HCT116 (cell line): ENCODE measurements around the gene SHROOM3. TPM values are rescaled to one million over a fixed set of nuclear protein-coding genes. Genes with fewer than 3 reads are reported as not detected.

Source experiments
- ATAC-seq: fragments of 200-7000 bp; cut with Tn5 transposase; 2 replicates; pipeline ENCODE4 v1.9.1; 2020; ENCODE audit warnings: mild to moderate bottlenecking, moderate library complexity
- BruUV-seq: library from RNA; stranded (reverse); fragments of 400-500 nt; replicated peaks from 2 replicates; lab custom pipeline; 2021; lab: Mats Ljungman, UMichigan
- CTCF ChIA-PET: fragments of 300-600 bp; sonication (Branson Sonifier 250); formaldehyde crosslinking; loops from one replicate; lab custom pipeline; 2021; ENCODE audit warnings: antibody characterized with exemption; lab: Charles Lee
- POLR2A ChIA-PET: fragments of 300-600, 350-600 bp; sonication (Branson Sonifier 250); formaldehyde crosslinking; loops from one replicate; lab custom pipeline; 2021; ENCODE audit warnings: antibody characterized with exemption; lab: Charles Lee
- RAD21 ChIA-PET, 2 experiments: fragments of 300-600 bp; sonication (Branson Sonifier 250); formaldehyde crosslinking; loops; one replicate each; lab custom pipeline; 2023; ENCODE audit warnings: low total read pairs in 2 of 2; ENCODE audit not compliant: uncharacterized antibody in 2 of 2, unreplicated experiment in 2 of 2, low non-redundant PET in 1 of 2; lab: Charles Lee
- DNase-seq: peaks from one replicate; pipeline ENCODE4 v3.0.0-alpha.2; 2010; ENCODE audit warnings: low read depth, low spot score
- H2AFZ ChIP-seq: fragments of 200-600 bp; shearing (Covaris generic), sonication (generic); 2 replicates; pipeline ENCODE4 v1.6.1; 2017; ENCODE audit warnings: low read depth, mixed run types, mixed read lengths, antibody characterized with exemption, low read length; ENCODE audit not compliant: poor library complexity, severe bottlenecking
- H3K27ac ChIP-seq: 2 replicates; pipeline ENCODE4 v1.5.1; 2012; ENCODE audit warnings: low read depth, low read length
- H3K27me3 ChIP-seq: fragments of 200-600 bp; sonication (generic); 2 replicates; pipeline ENCODE4 v1.6.1; 2016; ENCODE audit warnings: mixed run types, low read length, mixed read lengths; ENCODE audit not compliant: insufficient read depth
- H3K36me3 ChIP-seq, 2 experiments: fragments of 200-500 bp in 1 of 2; fragments of 200-600 bp in 1 of 2; sonication (Bioruptor generic) in 1 of 2; sonication (generic) in 1 of 2; 2 replicates each; pipeline versions ENCODE4 v1.5.1 to v1.6.1; 2014 to 2016; ENCODE audit warnings: low read length in 2 of 2, inconsistent platforms in 1 of 2, mixed read lengths in 1 of 2, mixed run types in 1 of 2; ENCODE audit not compliant: insufficient read depth in 2 of 2, control insufficient read depth in 1 of 2
- H3K4me1 ChIP-seq, 2 experiments: fragments of 200-600 bp in 1 of 2; sonication (generic) in 1 of 2; 2 replicates each; pipeline versions ENCODE4 v1.5.1 to v1.6.1; 2012 to 2017; ENCODE audit warnings: low read length in 2 of 2, inconsistent platforms in 1 of 2, mild to moderate bottlenecking in 1 of 2, mixed read lengths in 1 of 2, mixed run types in 1 of 2, moderate library complexity in 1 of 2; ENCODE audit not compliant: insufficient read depth in 2 of 2, control insufficient read depth in 1 of 2
- H3K4me2 ChIP-seq: fragments of 200-600 bp; sonication (generic); 2 replicates; pipeline ENCODE4 v1.6.1; 2017; ENCODE audit warnings: mixed run types, low read length, mixed read lengths
- H3K4me3 ChIP-seq, 2 experiments: fragments of 200-600 bp in 1 of 2; sonication (generic) in 1 of 2; replicated peaks in 1 of 2; 2 replicates each; pipeline ENCODE4 v1.5.1; 2011 to 2016; ENCODE audit warnings: low read length in 2 of 2, control low read depth in 1 of 2, low read depth in 1 of 2, mild to moderate bottlenecking in 1 of 2, mixed read lengths in 1 of 2, mixed run types in 1 of 2
- H3K79me2 ChIP-seq: fragments of 200-600 bp; sonication (generic); 2 replicates; pipeline ENCODE4 v1.6.1; 2017; ENCODE audit warnings: mild to moderate bottlenecking, mixed run types, low read length, moderate library complexity, mixed read lengths; ENCODE audit not compliant: insufficient read depth
- H3K9ac ChIP-seq: fragments of 200-600 bp; sonication (generic); 2 replicates; pipeline ENCODE4 v1.6.1; 2016; ENCODE audit warnings: low read length, mixed read lengths
- H3K9me2 ChIP-seq: fragments of 200-600 bp; sonication (generic), shearing (Covaris generic); 2 replicates; pipeline ENCODE4 v1.6.1; 2017; ENCODE audit warnings: mixed run types, mild to moderate bottlenecking, moderate library complexity; ENCODE audit not compliant: insufficient read depth
- H3K9me3 ChIP-seq, 2 experiments: fragments of 200-500 bp in 1 of 2; fragments of 200-600 bp in 1 of 2; sonication (Bioruptor generic) in 1 of 2; sonication (generic) in 1 of 2; 2 replicates each; pipeline ENCODE4 v1.6.1; 2014 to 2017; ENCODE audit warnings: low read length in 2 of 2, mixed read lengths in 2 of 2, inconsistent platforms in 1 of 2, low read depth in 1 of 2, mild to moderate bottlenecking in 1 of 2, mixed run types in 1 of 2, moderate library complexity in 1 of 2; ENCODE audit not compliant: control insufficient read depth in 1 of 2, insufficient read depth in 1 of 2
- H4K20me1 ChIP-seq: fragments of 200-600 bp; sonication (generic), shearing (Covaris generic); 2 replicates; pipeline ENCODE4 v1.6.1; 2017; ENCODE audit warnings: mixed run types, mild to moderate bottlenecking, moderate library complexity; ENCODE audit not compliant: insufficient read depth
- CBX3 ChIP-seq: IDR thresholded peaks from 2 replicates; pipeline ENCODE4 v1.6.1; 2012; ENCODE audit warnings: low read depth
- ELF1 ChIP-seq: IDR thresholded peaks from 2 replicates; pipeline ENCODE4 v1.6.1; 2012; ENCODE audit warnings: low read depth, borderline replicate concordance
- SIN3A ChIP-seq: IDR thresholded peaks from 2 replicates; pipeline ENCODE4 v1.6.1; 2012; ENCODE audit warnings: low read depth
- YY1 ChIP-seq: IDR thresholded peaks from 2 replicates; pipeline ENCODE4 v1.6.1; 2011; ENCODE audit warnings: low read length, low read depth, moderate library complexity, mild to moderate bottlenecking; ENCODE audit not compliant: insufficient replicate concordance; ENCODE audit errors: extremely low read depth
- ZNF274 ChIP-seq: fragments of 200-500 bp; sonication (Bioruptor generic); IDR thresholded peaks from 2 replicates; pipeline ENCODE4 v1.6.1; 2014; ENCODE audit warnings: mild to moderate bottlenecking, low read depth, low read length, inconsistent platforms
- intact Hi-C: fragments of 100-400 bp; cut with micrococcal nuclease; formaldehyde crosslinking; loops from 2 replicates; pipeline ENCODE4 v1.10.0; 2022
- total RNA-seq: library from RNA; stranded (reverse); gene quantifications from one replicate; pipeline ENCODE4 v1.2.1, GENCODE V29; 2021; ENCODE audit not compliant: unreplicated experiment
- TF ChIP-seq, protein P1 (sequence below): IDR thresholded peaks from 2 replicates; pipeline ENCODE4 v1.6.1; 2012
- TF ChIP-seq, protein P2 (sequence below), 3 experiments: fragments of 200-600 bp in 1 of 3; sonication (generic) in 1 of 3; IDR thresholded peaks in 2 of 3; conservative IDR thresholded peaks in 1 of 3; 2 replicates each; pipeline ENCODE4 v1.5.1; 2012 to 2017; ENCODE audit warnings: low read depth in 2 of 3, low read length in 2 of 3, antibody characterized with exemption in 1 of 3, borderline replicate concordance in 1 of 3, control low read depth in 1 of 3, mild to moderate bottlenecking in 1 of 3, mixed read lengths in 1 of 3, mixed run types in 1 of 3, moderate library complexity in 1 of 3; ENCODE audit not compliant: insufficient read depth in 1 of 3
- TF ChIP-seq, protein P3 (sequence below): IDR thresholded peaks from 2 replicates; pipeline ENCODE4 v1.6.1; 2012
- TF ChIP-seq, protein P4 (sequence below): IDR thresholded peaks from 2 replicates; pipeline ENCODE4 v1.6.1; 2012; ENCODE audit warnings: low read depth
- TF ChIP-seq, protein P5 (sequence below): IDR thresholded peaks from 2 replicates; pipeline ENCODE4 v1.6.1; 2011; ENCODE audit warnings: mild to moderate bottlenecking, low read length, moderate library complexity; ENCODE audit not compliant: insufficient replicate concordance; ENCODE audit errors: extremely low read depth

SHROOM3 gene
- total RNA-seq, 1 experiment from 2014 or later: 22.5 TPM

DNA sequence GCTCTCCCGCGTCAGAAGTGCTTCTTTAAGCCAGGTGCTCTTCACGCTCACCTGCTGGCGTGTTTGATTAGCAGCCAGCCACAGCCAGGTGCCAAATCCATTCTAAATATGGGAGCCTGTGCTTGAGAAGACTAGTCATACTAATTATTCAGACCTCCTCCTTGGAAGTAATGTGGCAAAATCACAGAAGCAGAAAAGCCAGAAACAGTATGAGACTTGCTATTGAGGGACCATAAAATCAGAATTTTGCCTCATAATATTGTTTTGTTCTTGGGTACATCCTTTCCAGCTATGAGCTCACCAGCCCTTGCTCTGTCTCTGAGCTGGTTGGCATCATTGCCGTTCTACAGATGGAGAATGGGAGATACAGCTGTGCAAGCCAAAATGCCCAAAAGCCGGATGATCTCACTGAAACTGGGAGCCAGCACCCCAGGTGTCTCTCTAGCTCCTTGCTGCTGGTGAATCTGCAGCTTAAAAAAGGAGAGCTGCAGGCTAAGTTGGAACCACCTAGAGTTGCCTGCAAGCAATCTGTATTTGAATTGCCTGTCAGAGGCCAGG, 205.4 kb downstream of the SHROOM3 start:
- H3K9me2 ChIP-seq: no peaks in the 10 kb centered on the region
- H3K79me2 ChIP-seq: no peaks in the 10 kb centered on the region
- no TSS peak for BruUV-seq
- no peaks in the 10 kb centered on the region for H3K27me3 ChIP-seq
- no peak overlapping the region for H3K27ac ChIP-seq
- no peaks in the 10 kb centered on the region for H4K20me1 ChIP-seq
- H2AFZ ChIP-seq: no peak overlapping the region
- H3K4me2 ChIP-seq: no peak overlapping the region
- RAD21 ChIA-PET: no interaction called here
- no peaks in the 10 kb centered on the region for H3K36me3 ChIP-seq
- no peak overlapping the region for H3K4me3 ChIP-seq
- intact Hi-C loops: no loop called here
- H3K9ac ChIP-seq: no peak overlapping the region
- no peak for DNase-seq
- no peak for ATAC-seq
- CTCF ChIA-PET: no interaction called here
- H3K4me1 ChIP-seq: peaks cover 3 to 34% of the 10 kb centered on the region in 2 experiments; a peak in 2 of 4 replicates
- H3K9me3 ChIP-seq: no peaks in the 10 kb centered on the region
- POLR2A ChIA-PET: no interaction called here
- TF ChIP-seq, protein P1, sequence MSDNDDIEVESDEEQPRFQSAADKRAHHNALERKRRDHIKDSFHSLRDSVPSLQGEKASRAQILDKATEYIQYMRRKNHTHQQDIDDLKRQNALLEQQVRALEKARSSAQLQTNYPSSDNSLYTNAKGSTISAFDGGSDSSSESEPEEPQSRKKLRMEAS: no peak
- no peak for TF ChIP-seq ELF1
- TF ChIP-seq, protein P2, sequence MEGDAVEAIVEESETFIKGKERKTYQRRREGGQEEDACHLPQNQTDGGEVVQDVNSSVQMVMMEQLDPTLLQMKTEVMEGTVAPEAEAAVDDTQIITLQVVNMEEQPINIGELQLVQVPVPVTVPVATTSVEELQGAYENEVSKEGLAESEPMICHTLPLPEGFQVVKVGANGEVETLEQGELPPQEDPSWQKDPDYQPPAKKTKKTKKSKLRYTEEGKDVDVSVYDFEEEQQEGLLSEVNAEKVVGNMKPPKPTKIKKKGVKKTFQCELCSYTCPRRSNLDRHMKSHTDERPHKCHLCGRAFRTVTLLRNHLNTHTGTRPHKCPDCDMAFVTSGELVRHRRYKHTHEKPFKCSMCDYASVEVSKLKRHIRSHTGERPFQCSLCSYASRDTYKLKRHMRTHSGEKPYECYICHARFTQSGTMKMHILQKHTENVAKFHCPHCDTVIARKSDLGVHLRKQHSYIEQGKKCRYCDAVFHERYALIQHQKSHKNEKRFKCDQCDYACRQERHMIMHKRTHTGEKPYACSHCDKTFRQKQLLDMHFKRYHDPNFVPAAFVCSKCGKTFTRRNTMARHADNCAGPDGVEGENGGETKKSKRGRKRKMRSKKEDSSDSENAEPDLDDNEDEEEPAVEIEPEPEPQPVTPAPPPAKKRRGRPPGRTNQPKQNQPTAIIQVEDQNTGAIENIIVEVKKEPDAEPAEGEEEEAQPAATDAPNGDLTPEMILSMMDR (IDR thresholded peaks at IDR 0.05 in 2 of 3, conservative IDR thresholded peaks at IDR 0.05 in 1 of 3; ENCODE audit: borderline replicate concordance in 1 of 3, insufficient read depth in 1 of 3, low read depth in 2 of 3, low read length in 2 of 3): no peak
- TF ChIP-seq ZNF274: no peak
- TF ChIP-seq, all 23 proteins: peak for 0

DNA sequence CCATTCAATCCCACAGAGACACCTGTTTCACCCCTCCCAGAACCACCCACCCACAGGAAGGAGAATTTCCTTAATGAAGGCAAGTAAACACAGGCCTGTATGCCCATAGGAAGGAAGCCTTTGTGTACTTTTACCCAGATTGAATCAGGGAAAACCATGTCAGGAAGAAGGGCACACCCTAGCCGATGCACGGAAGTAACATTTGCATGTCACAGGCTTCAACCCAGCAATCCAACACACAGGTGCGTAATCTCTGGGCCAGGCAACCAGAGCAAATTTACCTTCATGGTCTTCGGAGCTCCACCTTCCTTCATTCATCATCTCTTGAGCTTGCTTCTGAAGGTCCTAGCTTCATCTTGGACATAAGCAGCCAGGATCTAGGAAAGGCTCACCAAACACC, 206.3 kb downstream of the SHROOM3 start:
- H3K9me2 ChIP-seq: no peaks in the 10 kb centered on the region
- H3K79me2 ChIP-seq: no peaks in the 10 kb centered on the region
- no peak for DNase-seq
- no peaks in the 10 kb centered on the region for H4K20me1 ChIP-seq
- H3K4me3 ChIP-seq: no peak overlapping the region
- intact Hi-C loops: no loop called here
- no TSS peak for BruUV-seq
- peaks cover 3 to 34% of the 10 kb centered on the region in 2 experiments; a peak in 2 of 4 replicates for H3K4me1 ChIP-seq
- H3K9me3 ChIP-seq: no peaks in the 10 kb centered on the region
- RAD21 ChIA-PET: no interaction called here
- no peaks in the 10 kb centered on the region for H3K36me3 ChIP-seq
- H2AFZ ChIP-seq: no peak overlapping the region
- H3K4me2 ChIP-seq: no peak overlapping the region
- POLR2A ChIA-PET: no interaction called here
- no peak overlapping the region for H3K27ac ChIP-seq
- ATAC-seq: no peak
- H3K9ac ChIP-seq: no peak overlapping the region
- CTCF ChIA-PET: no interaction called here
- no peaks in the 10 kb centered on the region for H3K27me3 ChIP-seq
- no peak for TF ChIP-seq CBX3
- no peak for TF ChIP-seq YY1
- TF ChIP-seq, protein P3, sequence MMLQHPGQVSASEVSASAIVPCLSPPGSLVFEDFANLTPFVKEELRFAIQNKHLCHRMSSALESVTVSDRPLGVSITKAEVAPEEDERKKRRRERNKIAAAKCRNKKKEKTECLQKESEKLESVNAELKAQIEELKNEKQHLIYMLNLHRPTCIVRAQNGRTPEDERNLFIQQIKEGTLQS: no peak
- TF ChIP-seq, protein P4, sequence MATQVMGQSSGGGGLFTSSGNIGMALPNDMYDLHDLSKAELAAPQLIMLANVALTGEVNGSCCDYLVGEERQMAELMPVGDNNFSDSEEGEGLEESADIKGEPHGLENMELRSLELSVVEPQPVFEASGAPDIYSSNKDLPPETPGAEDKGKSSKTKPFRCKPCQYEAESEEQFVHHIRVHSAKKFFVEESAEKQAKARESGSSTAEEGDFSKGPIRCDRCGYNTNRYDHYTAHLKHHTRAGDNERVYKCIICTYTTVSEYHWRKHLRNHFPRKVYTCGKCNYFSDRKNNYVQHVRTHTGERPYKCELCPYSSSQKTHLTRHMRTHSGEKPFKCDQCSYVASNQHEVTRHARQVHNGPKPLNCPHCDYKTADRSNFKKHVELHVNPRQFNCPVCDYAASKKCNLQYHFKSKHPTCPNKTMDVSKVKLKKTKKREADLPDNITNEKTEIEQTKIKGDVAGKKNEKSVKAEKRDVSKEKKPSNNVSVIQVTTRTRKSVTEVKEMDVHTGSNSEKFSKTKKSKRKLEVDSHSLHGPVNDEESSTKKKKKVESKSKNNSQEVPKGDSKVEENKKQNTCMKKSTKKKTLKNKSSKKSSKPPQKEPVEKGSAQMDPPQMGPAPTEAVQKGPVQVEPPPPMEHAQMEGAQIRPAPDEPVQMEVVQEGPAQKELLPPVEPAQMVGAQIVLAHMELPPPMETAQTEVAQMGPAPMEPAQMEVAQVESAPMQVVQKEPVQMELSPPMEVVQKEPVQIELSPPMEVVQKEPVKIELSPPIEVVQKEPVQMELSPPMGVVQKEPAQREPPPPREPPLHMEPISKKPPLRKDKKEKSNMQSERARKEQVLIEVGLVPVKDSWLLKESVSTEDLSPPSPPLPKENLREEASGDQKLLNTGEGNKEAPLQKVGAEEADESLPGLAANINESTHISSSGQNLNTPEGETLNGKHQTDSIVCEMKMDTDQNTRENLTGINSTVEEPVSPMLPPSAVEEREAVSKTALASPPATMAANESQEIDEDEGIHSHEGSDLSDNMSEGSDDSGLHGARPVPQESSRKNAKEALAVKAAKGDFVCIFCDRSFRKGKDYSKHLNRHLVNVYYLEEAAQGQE: no peak
- TF ChIP-seq, protein P1: no peak
- TF ChIP-seq, protein P5, sequence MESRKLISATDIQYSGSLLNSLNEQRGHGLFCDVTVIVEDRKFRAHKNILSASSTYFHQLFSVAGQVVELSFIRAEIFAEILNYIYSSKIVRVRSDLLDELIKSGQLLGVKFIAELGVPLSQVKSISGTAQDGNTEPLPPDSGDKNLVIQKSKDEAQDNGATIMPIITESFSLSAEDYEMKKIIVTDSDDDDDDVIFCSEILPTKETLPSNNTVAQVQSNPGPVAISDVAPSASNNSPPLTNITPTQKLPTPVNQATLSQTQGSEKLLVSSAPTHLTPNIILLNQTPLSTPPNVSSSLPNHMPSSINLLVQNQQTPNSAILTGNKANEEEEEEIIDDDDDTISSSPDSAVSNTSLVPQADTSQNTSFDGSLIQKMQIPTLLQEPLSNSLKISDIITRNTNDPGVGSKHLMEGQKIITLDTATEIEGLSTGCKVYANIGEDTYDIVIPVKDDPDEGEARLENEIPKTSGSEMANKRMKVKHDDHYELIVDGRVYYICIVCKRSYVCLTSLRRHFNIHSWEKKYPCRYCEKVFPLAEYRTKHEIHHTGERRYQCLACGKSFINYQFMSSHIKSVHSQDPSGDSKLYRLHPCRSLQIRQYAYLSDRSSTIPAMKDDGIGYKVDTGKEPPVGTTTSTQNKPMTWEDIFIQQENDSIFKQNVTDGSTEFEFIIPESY: no peak
- no peak for TF ChIP-seq SIN3A
